CD4-positive, alpha-beta memory T cell (primary cell): ENCODE data around the gene PEF1. TPM values are rescaled to one million over a fixed set of nuclear protein-coding genes. Genes with fewer than 3 reads are reported as not detected.

Experiments used
- CTCF ChIA-PET: fragments of 350-600 bp; sonication (Branson Sonifier 250); formaldehyde crosslinking; loops from one replicate; lab custom pipeline; 2021; ENCODE audit warnings: inconsistent platforms; ENCODE audit not compliant: partially characterized antibody; lab: Charles Lee
- POLR2A ChIA-PET: fragments of 350-600 bp; sonication (Branson Sonifier 250); formaldehyde crosslinking; loops from one replicate; lab custom pipeline; 2021; ENCODE audit not compliant: partially characterized antibody; lab: Charles Lee
- DNase-seq, 5 donors: peaks; one replicate each; pipeline versions ENCODE4 v3.0.0 to v3.0.0-alpha.2; 2020 to 2022; ENCODE audit warnings: mixed read lengths in 1 of 5
- H3K27ac ChIP-seq: one replicate; pipeline ENCODE4 v1.7.0; 2013; ENCODE audit warnings: low read depth, low read length
- H3K27me3 ChIP-seq: 2 replicates; pipeline ENCODE4 v1.7.0; 2013; ENCODE audit warnings: mild to moderate bottlenecking, low read length, moderate library complexity; ENCODE audit not compliant: insufficient read depth
- H3K36me3 ChIP-seq: 2 replicates; pipeline ENCODE4 v1.7.0; 2013; ENCODE audit warnings: mild to moderate bottlenecking, low read length, moderate library complexity; ENCODE audit not compliant: insufficient read depth
- H3K4me1 ChIP-seq: 2 replicates; pipeline ENCODE4 v1.7.0; 2013; ENCODE audit warnings: mild to moderate bottlenecking, low read length, moderate library complexity; ENCODE audit not compliant: insufficient read depth
- H3K4me3 ChIP-seq, 2 donors: one replicate each; pipeline ENCODE4 v1.7.0; 2013; ENCODE audit warnings: low read length in 2 of 2, mild to moderate bottlenecking in 1 of 2
- H3K9me3 ChIP-seq, 2 donors: one replicate each; pipeline ENCODE4 v1.7.0; 2013; ENCODE audit warnings: low read length in 2 of 2, control low read depth in 1 of 2; ENCODE audit not compliant: control insufficient read depth in 1 of 2
- H3K27ac Mint-ChIP-seq, 7 donors: one replicate each; pipeline ENCODE4 v1.8.0; 2020 to 2021; ENCODE audit warnings: mixed read lengths in 7 of 7, mild to moderate bottlenecking in 6 of 7, inconsistent platforms in 3 of 7, moderate library complexity in 3 of 7
- H3K27me3 Mint-ChIP-seq, 2 donors: one replicate each; pipeline ENCODE4 v1.8.0; 2020 to 2021; ENCODE audit warnings: mixed read lengths in 2 of 2
- H3K36me3 Mint-ChIP-seq, 2 donors: one replicate each; pipeline ENCODE4 v1.8.0; 2020 to 2021; ENCODE audit warnings: mixed read lengths in 2 of 2, inconsistent platforms in 1 of 2, mild to moderate bottlenecking in 1 of 2
- H3K4me1 Mint-ChIP-seq, 4 donors: one replicate each; pipeline ENCODE4 v1.8.0; 2020 to 2021; ENCODE audit warnings: mixed read lengths in 4 of 4, mild to moderate bottlenecking in 1 of 4
- H3K4me3 Mint-ChIP-seq, 8 donors: one replicate each; pipeline ENCODE4 v1.8.0; 2020 to 2021; ENCODE audit warnings: mixed read lengths in 8 of 8, mild to moderate bottlenecking in 7 of 8, moderate library complexity in 6 of 8, inconsistent platforms in 3 of 8
- H3K9me3 Mint-ChIP-seq, 8 donors: one replicate each; pipeline ENCODE4 v1.8.0; 2020 to 2021; ENCODE audit warnings: mixed read lengths in 8 of 8, mild to moderate bottlenecking in 5 of 8, inconsistent platforms in 3 of 8, moderate library complexity in 1 of 8
- intact Hi-C: fragments of 100-400 bp; cut with micrococcal nuclease; formaldehyde crosslinking; loops from one replicate; pipeline ENCODE4 v1.15.1; 2023
- polyA plus RNA-seq, 2 donors: library from polyadenylated mRNA; unstranded; fragments of 300-500 nt; fragmentation: Illumina TruSeq; gene quantifications; one replicate each; pipeline ENCODE4 v1.2.3, GENCODE V29; 2021
- total RNA-seq, 2 experiments: library from RNA; stranded (reverse); gene quantifications; one replicate each; pipeline ENCODE4 v1.2.3, GENCODE V29; 2021

PEF1 gene
- total and polyA plus RNA-seq, 4 experiments from 2014 or later: 39.1 to 124 (median 63.2) TPM

GRCh38 chr1:31615414-31615813, 29.3 kb downstream of the PEF1 start:
- peaks cover 18 to 36% of the 10 kb centered on the region in 2 donors for H3K27me3 Mint-ChIP-seq
- H3K4me1 ChIP-seq: peaks cover 8% of the 10 kb centered on the region
- H3K27ac ChIP-seq: no peak overlapping the region
- intact Hi-C loops: no loop called here
- no peaks in the 10 kb centered on the region for H3K9me3 ChIP-seq
- ChIA-PET CTCF (no interaction called here), POLR2A (no interaction called here)
- peaks cover 17% of the 10 kb centered on the region for H3K27me3 ChIP-seq
- peaks cover 0 to 4% (median 0%) of the 10 kb centered on the region in 8 donors for H3K9me3 Mint-ChIP-seq
- no peaks in the 10 kb centered on the region for H3K36me3 ChIP-seq
- no peaks in the 10 kb centered on the region for H3K36me3 Mint-ChIP-seq
- peaks cover 4 to 14% (median 8%) of the 10 kb centered on the region in 4 donors for H3K4me1 Mint-ChIP-seq
- no peak overlapping the region for H3K4me3 ChIP-seq
- DNase-seq: no peak
- H3K4me3 Mint-ChIP-seq: no peak overlapping the region
- H3K27ac Mint-ChIP-seq: no peak overlapping the region

GRCh38 chr1:31614414-31615005, 30.2 kb downstream of the PEF1 start:
- Mint-ChIP-seq H3K36me3 (no peaks in the 10 kb centered on the region), H3K4me1 (peaks cover 2 to 14% (median 8%) of the 10 kb centered on the region in 4 donors), H3K4me3 (no peak overlapping the region), H3K27ac (no peak overlapping the region), H3K27me3 (peaks cover 16 to 33% of the 10 kb centered on the region in 2 donors), H3K9me3 (peaks cover 0 to under 1% (median 0%) of the 10 kb centered on the region in 8 donors)
- no peaks in the 10 kb centered on the region for H3K9me3 ChIP-seq
- peaks cover 17% of the 10 kb centered on the region for H3K27me3 ChIP-seq
- ChIA-PET POLR2A (no interaction called here), CTCF (no interaction called here)
- no peaks in the 10 kb centered on the region for H3K36me3 ChIP-seq
- DNase-seq: no peak
- H3K4me3 ChIP-seq: no peak overlapping the region
- peaks cover 8% of the 10 kb centered on the region for H3K4me1 ChIP-seq
- no peak overlapping the region for H3K27ac ChIP-seq
- intact Hi-C loops: no loop called here

DNA sequence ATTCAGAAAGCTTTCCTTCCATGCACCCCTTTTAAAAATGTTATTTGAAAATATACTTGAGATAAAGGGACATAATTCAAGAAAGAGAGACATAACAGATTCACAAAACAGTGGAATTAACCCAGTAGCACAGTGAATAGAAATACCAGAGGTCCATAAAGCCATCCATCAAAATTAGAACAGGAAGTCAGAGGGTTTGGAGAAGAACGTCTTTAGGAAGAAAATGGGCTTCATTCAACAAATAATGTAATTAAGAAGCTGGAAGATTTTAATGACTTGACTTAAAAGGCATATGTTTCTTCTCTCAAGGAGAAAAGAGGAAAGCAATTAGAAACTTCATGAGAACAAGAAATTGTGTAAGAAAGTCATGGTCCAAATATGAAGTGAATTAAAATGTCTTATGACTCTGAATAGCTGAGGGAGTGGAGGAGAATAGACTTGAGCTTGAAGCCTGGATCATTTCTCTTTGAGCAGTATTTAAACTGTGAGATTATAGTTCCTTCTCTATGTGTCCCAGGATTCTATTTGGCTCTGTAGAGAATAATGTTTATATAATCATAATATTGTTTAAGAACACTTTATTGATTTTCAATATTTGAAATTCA, 35.1 kb downstream of the PEF1 start:
- H3K9me3 ChIP-seq: no peaks in the 10 kb centered on the region
- peaks cover 0 to 14% of the 10 kb centered on the region in 2 donors for H3K27me3 Mint-ChIP-seq
- no peak overlapping the region for H3K4me3 ChIP-seq
- H3K27me3 ChIP-seq: peaks cover 3% of the 10 kb centered on the region
- no peak for DNase-seq
- ChIA-PET CTCF (interaction anchor here (1.1 kb wide), 1 partner anchor 9 kb away, joined by 4 read pairs; no protein-coding TSS in a partner anchor), POLR2A (no interaction called here)
- H3K36me3 Mint-ChIP-seq: no peaks in the 10 kb centered on the region
- no peaks in the 10 kb centered on the region for H3K36me3 ChIP-seq
- H3K27ac ChIP-seq: no peak overlapping the region
- H3K4me1 Mint-ChIP-seq: no peaks in the 10 kb centered on the region
- H3K27ac Mint-ChIP-seq: no peak overlapping the region
- intact Hi-C loops: no loop called here
- H3K9me3 Mint-ChIP-seq: peaks cover 0 to 1% (median 0%) of the 10 kb centered on the region in 8 donors
- H3K4me3 Mint-ChIP-seq: no peak overlapping the region
- no peaks in the 10 kb centered on the region for H3K4me1 ChIP-seq

DNA sequence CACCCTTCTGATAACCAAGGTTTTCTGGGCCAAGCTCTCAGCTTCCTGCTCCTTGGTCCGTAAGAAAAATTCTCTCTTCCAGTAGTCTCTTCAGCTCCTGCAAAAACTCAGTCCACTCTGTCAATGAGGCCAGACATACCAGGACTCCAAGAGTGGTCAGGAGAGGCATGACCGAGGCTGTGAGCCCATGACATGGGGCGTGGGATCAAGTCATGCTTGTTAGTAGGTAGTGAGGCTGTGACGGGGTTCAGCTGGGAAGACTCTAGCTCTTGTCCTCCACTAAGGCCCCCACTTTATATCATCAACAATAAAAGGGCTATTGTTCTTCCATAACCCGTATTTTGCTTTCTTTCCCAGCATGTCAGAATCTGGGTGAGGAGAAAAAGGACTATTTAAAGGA, 37.3 kb downstream of the PEF1 start:
- Mint-ChIP-seq H3K27me3 (peaks cover 0 to 7% of the 10 kb centered on the region in 2 donors), H3K9me3 (peaks cover 0 to 1% (median 0%) of the 10 kb centered on the region in 8 donors), H3K36me3 (no peaks in the 10 kb centered on the region), H3K27ac (peak overlapping the region in 1 of 7 donors; percentile 60), H3K4me3 (no peak overlapping the region), H3K4me1 (no peaks in the 10 kb centered on the region)
- intact Hi-C loops: no loop called here
- DNase-seq: peak in 1 of 5 donors; percentile 13
- H3K4me1 ChIP-seq: no peaks in the 10 kb centered on the region
- H3K27ac ChIP-seq: no peak overlapping the region
- no peaks in the 10 kb centered on the region for H3K9me3 ChIP-seq
- ChIA-PET POLR2A (no interaction called here), CTCF (no interaction called here)
- H3K36me3 ChIP-seq: no peaks in the 10 kb centered on the region
- H3K27me3 ChIP-seq: peaks cover 3% of the 10 kb centered on the region
- H3K4me3 ChIP-seq: no peak overlapping the region

GRCh38 chr1:31605908-31606427, 38.7 kb downstream of the PEF1 start:
- no peaks in the 10 kb centered on the region for H3K36me3 Mint-ChIP-seq
- H3K27ac ChIP-seq: no peak overlapping the region
- H3K4me3 ChIP-seq: no peak overlapping the region
- ChIA-PET POLR2A (no interaction called here), CTCF (interaction anchor here (1.2 kb wide), 1 partner anchor 15 kb away, joined by 3 read pairs; no protein-coding TSS in a partner anchor)
- H3K4me3 Mint-ChIP-seq: no peak overlapping the region
- H3K27me3 Mint-ChIP-seq: peaks cover 0 to 4% of the 10 kb centered on the region in 2 donors
- no peaks in the 10 kb centered on the region for H3K9me3 ChIP-seq
- no peak overlapping the region for H3K27ac Mint-ChIP-seq
- H3K27me3 ChIP-seq: peaks cover 3% of the 10 kb centered on the region
- H3K4me1 ChIP-seq: no peaks in the 10 kb centered on the region
- intact Hi-C loops: no loop called here
- H3K9me3 Mint-ChIP-seq: peaks cover 0 to 4% (median 0%) of the 10 kb centered on the region in 8 donors
- no peaks in the 10 kb centered on the region for H3K36me3 ChIP-seq
- DNase-seq: peak in 1 of 5 donors; percentile 2
- no peaks in the 10 kb centered on the region for H3K4me1 Mint-ChIP-seq

GRCh38 chr1:31602081-31602480, 42.6 kb downstream of the PEF1 start:
- Mint-ChIP-seq H3K9me3 (peaks cover 0 to 4% (median 0%) of the 10 kb centered on the region in 8 donors), H3K36me3 (no peaks in the 10 kb centered on the region), H3K27me3 (peaks cover 1 to 2% of the 10 kb centered on the region in 2 donors), H3K4me3 (no peak overlapping the region), H3K27ac (no peak overlapping the region), H3K4me1 (no peaks in the 10 kb centered on the region)
- Histone ChIP-seq H3K36me3 (no peaks in the 10 kb centered on the region), H3K27me3 (no peaks in the 10 kb centered on the region), H3K9me3 (no peaks in the 10 kb centered on the region), H3K4me3 (no peak overlapping the region), H3K27ac (no peak overlapping the region), H3K4me1 (no peaks in the 10 kb centered on the region)
- DNase-seq: no peak
- ChIA-PET POLR2A (no interaction called here), CTCF (no interaction called here)
- intact Hi-C loops: no loop called here

GRCh38 chr1:31600641-31601040, 44.0 kb downstream of the PEF1 start:
- Mint-ChIP-seq H3K36me3 (no peaks in the 10 kb centered on the region), H3K9me3 (peaks cover 0 to 4% (median 0%) of the 10 kb centered on the region in 8 donors), H3K4me3 (no peak overlapping the region), H3K27ac (no peak overlapping the region), H3K27me3 (peaks cover 1 to 2% of the 10 kb centered on the region in 2 donors), H3K4me1 (no peaks in the 10 kb centered on the region)
- CTCF ChIA-PET: interaction anchor here (1.2 kb wide), 1 partner anchor 13 kb away, joined by 3 read pairs; no protein-coding TSS in a partner anchor
- no peaks in the 10 kb centered on the region for H3K36me3 ChIP-seq
- no peak for DNase-seq
- no peaks in the 10 kb centered on the region for H3K27me3 ChIP-seq
- H3K4me3 ChIP-seq: no peak overlapping the region
- H3K9me3 ChIP-seq: no peaks in the 10 kb centered on the region
- intact Hi-C loops: no loop called here
- no peak overlapping the region for H3K27ac ChIP-seq
- POLR2A ChIA-PET: no interaction called here
- H3K4me1 ChIP-seq: no peaks in the 10 kb centered on the region
